NCI-H748 (cell line): ENCODE results near the gene SPOCD1.
A peak's percentile ranks its signal among the peaks of the same experiment; 100 is the strongest.
"Not testable (repeated sequence)": the region's sequence is repeated elsewhere in the genome, so short reads cannot be mapped to it uniquely, and the experiment has no call there.

Source experiments
- DNase-seq: peaks from one replicate; lab custom pipeline; 2025; ENCODE audit not compliant: unreplicated experiment; lab: John Stamatoyannopoulos, UW

The SPOCD1 gene

GRCh38 chr1:31830065-31830464 lies 14.2 kb upstream of the SPOCD1 start:
- DNase-seq: no peak

DNA sequence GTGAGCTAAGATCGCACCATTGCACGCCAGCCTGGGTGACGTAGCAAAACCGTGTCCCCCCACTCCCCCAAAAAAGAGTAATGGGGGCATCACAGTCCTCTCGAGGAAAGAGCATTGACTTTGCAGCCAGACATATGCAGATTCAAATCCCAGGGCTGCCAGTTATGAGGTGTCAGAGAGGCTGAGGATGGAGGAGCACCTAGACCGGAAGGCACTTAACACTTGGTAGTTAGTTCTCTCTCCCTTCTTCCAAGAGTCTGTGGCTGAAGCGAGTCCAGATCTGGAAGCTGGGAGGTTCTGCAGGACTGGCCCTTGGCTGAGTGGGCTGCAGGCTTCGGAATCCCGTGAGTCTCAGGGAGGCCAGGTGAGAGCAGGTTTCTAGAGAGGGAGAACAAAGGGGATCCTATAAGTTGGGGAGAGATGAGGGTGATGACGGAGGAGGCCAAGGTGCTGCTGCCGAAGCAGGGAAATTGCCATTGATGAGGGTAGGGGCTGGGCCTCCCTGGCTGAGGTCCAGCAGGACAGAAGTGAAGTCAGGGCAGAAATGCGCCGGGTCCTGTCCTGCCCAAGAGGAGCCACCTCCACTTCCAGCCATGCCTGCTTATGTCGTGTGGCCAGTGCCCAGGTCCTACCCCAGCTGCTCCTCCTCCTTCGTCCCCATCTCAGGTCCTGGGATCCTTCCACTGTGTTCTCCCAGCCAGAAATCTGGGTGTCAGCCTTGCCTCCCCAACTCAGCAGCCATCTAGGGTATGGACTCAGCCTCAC lies 13.3 kb upstream of the SPOCD1 start:
- DNase-seq: no peak

GRCh38 chr1:31828341-31828740 lies 12.5 kb upstream of the SPOCD1 start:
- DNase-seq: no peak

DNA sequence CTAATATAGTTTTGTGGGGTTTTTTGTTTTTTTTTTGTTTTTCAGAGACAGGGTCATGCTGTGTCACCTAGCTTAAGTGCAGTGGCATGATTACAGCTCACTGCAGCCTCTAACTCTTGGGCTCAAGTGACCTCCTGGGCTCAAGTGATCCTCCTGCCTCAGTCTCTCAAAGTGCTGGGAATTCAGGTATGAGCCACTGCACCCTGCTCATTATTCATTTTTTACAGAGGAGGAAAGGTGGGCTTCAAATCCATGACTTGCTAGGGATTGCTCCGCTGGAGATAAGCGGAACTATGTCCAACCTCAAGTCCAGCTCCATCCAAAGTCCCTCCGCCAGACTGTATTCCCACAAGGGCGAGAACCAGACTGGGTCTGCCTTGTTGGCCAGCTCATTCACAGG lies 8.0 kb upstream of the SPOCD1 start:
- no peak for DNase-seq

DNA sequence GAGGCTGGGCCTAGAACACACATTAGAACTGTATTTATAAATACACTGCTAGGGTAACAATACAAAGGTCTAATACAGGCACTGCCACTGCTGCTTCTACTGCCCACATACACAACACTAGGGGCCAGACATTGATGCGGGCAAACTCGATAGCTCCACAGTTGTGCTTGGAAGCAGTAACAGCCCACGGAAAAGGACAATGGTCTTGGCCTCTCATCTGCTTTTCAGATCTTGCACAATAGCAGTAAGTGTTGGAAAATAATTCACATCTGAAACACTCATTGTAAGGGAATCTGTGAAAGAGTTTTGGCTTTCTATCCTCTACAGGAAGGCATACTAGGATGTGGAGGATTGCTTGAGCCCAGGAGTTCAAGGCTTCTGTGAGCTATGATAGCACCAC lies 6.9 kb upstream of the SPOCD1 start:
- no peak for DNase-seq

- not testable (repeated sequence) for DNase-seq
Observed at GRCh38 chr1:31820196-31820595, 4.4 kb upstream of the SPOCD1 start.

DNA sequence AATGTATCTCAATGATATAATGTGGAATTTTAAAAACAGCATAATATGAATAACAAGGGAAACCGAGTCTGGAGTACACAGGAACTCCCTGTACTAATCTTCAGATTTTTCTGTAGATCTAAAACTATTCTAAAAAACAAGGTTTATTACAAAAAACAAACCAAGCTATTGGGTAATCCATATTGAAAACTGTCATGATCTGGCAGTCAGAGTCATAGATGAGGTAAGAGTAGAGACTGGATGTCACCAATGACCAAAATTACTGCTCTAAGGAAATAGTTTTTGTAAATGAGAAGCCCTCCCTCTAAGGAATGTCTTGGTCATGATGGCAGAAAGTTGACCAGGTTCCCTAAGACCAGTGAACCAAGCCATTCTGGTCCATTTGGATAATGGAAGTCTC lies 2.4 kb upstream of the SPOCD1 start:
- no peak for DNase-seq

DNA sequence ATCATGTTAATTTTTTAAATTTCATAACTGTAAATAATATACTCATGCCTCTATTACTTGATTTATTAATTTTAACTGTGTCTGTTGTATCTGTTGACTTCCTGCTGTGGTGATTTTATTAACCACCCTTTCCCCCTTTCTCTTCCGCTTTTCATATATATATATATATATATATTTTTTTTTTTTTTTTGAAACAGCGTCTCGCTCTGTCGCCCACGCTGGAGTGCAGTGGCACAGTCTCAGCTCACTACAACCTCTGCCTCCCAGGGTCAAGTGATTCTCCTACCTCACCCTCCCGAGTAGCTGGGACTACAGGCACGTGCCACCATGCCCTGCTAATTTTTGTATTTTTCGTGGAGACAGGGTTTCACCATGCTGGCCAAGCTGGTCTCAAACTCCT lies 1.1 kb upstream of the SPOCD1 start:
- DNase-seq: not testable (repeated sequence)

DNA sequence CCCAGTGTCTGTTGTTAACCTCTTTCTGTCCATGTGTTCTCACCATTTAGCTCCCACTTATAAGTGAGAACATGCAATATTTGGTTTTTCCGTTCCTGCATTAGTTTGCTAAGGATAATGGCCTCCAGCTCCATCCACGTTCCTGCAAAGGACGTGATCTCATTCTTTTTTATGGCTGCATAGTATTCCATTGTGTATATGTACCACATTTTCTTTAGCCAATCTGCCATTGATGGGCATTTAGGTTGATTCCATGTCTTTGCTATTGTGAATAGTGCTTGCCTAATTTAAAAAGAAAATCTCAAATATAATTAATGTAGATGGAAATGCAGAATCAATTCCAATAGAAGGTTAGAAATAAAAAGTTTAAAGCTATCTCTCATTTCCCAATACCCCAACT lies 679 bp upstream of the SPOCD1 start:
- not testable (repeated sequence) for DNase-seq

GRCh38 chr1:31815307-31815645 lies 546 bp downstream of the SPOCD1 start:
- no peak for DNase-seq

GRCh38 chr1:31814631-31815306 lies 1.1 kb downstream of the SPOCD1 start:
- no peak for DNase-seq

- DNase-seq: no peak
Observed at GRCh38 chr1:31814041-31814511, 1.7 kb downstream of the SPOCD1 start.

DNA sequence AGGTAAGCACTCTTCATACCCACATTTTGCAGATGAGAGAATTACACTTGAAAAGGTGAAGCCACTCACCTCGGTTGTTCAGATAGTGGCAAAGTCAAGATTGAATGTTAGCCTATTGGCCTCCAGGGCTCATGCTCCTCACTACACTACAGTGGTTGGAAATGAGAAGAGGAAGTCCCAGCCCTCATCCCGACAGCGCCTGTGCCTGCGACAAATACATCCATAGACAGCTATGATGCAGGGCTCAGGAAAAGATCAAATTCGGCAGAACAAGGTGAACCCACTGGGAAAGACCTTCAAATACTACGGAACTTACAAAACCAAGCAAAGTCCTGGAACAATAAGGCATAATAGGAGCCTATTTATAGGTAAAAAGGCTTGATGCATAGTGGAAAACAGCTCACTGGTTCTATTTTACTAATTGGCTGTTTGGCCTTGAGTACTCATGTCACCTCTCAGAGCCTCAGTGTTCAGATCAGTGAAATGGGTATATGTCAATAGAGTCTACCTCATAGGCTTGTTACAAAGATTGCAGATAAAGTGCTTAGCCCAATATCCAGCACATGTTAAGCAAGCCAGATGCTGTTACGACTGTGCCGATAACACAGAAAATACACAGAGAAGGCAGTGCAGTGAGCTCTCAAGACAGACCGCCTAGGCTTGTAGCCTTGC lies 3.5 kb downstream of the SPOCD1 start:
- no peak for DNase-seq

DNA sequence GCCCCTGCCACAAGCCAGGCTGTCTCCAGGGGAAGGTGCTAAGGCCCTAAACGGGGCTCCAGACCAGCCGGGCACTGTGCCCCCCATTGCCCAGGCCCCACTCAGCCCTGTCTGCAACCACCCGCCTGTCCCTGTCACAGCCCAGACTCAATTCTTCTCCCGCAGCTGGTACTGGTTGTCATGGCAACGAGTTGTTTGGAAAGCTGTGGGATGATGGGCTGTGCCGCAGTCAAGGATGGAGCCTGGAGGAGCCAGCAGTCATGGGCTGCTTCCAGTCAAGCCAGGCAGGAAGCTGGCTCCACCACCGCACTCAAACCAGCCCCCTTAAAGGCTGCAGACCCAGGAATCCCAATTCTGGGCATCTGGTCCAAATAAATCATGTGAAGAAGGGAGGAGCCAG lies 4.2 kb downstream of the SPOCD1 start:
- peak; percentile 86 for DNase-seq

DNA sequence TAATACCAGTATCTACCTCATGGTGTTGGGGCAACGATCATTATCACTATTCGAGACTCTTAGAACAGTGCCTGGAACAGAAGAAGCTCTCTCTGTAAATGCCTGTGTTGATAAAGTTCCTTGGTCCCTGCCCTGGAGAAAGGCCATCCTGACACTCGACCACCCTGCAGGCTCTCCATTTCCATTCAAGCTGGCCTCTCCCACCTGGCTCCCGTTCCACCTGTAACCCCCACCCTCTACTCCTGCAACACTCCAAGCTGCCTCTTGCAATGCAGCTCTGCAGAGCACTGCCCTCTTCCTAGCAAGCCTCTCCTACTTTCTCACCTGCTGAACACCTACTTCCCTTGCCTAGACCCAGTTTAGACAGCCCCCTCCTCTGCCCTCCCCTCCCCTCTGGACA lies 6.1 kb downstream of the SPOCD1 start:
- DNase-seq: no peak

GRCh38 chr1:31807273-31808048 lies 8.4 kb downstream of the SPOCD1 start:
- no peak for DNase-seq

GRCh38 chr1:31805318-31805717 lies 10.5 kb downstream of the SPOCD1 start:
- DNase-seq: no peak

DNA sequence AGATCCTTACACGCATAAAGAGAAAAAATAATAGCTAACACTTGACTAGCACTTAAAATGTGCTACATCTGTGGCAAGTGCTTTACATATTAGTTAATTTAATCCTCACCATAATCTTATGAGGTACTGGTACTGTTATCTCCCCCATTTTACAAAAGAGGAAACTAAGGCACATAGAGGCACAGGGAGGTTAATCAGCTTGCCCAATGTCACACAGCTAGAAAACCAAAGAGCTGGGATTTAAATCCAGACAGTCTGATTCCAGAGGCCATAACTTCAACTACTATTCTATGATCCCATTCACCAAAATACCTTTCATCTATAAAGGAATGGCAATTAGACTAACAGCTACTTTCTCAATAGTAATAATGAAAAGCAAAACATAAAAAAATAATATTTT lies 11.7 kb downstream of the SPOCD1 start:
- DNase-seq: no peak

- no peak for DNase-seq
Observed at GRCh38 chr1:31803610-31804009, 12.2 kb downstream of the SPOCD1 start.

DNA sequence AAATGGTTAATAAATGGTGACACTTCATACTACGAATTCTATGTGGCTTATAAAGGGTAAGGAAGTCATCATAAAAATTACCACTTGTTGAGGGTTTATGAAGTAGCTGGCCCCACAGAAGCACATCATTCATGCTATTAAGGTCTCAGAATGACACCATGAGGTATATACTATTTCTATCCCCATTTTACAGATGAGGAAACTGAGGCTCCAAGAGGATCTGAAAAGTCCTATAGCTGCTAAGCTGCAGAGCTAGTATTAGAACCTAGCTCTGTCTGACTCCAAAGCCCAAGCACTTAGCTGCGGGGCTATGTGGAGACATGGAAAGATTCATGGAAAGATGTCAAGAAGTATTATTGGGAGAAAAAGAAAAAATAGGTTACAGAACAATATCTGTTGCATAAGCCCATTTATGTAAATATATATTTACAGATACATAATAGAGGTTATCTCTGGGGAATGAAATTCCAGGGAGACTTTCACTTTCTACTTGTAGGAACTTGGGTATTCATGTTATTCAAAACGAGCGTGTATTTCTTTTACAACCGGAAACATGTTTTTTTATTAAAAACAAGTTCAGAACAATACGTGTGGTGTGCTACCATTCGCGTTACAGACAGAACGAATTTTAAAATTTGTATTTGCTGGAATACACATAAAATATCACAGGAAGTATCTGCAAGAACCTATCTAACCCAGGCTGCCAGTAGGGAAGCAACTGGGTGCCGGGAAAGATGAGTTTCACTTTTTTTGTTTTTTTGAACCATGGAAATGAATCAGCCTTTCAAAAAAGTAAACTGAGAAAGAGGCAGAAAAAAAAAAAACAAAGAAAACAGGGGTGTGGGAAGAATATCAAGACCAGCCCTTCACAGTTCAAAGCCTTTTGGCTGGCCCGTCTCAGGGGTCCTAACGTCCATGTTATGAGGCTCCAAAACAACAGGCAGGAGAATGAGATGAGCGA lies 13.4 kb downstream of the SPOCD1 start:
- no peak for DNase-seq
